Heart left ventricle (tissue), 16 donors: Measurements from ENCODE around the gene CFAP69. TPM values are rescaled to one million over a fixed set of nuclear protein-coding genes. Genes with fewer than 3 reads are reported as not detected.

Experiments used
- ATAC-seq, 4 donors: fragments of 200-7000 bp; cut with Tn5 transposase; one replicate each; pipeline ENCODE4 v1.9.1; 2020 to 2022; ENCODE audit warnings: moderate library complexity in 4 of 4, mild to moderate bottlenecking in 3 of 4, moderate number of reproducible peaks in 1 of 4
- DNase-seq, 5 donors: peaks; one replicate each; pipeline ENCODE4 v3.0.0-alpha.2; 2020
- H3K27ac ChIP-seq, 12 donors: fragments of 200-600 bp; sonication (generic) in 4 of 12; one replicate each; pipeline versions ENCODE4 v1.5.0 to v1.8.0; 2016 to 2022; ENCODE audit warnings: mild to moderate bottlenecking in 2 of 12
- H3K27me3 ChIP-seq, 9 donors: fragments of 200-600 bp; sonication (generic) in 2 of 9; one replicate each; pipeline versions ENCODE4 v1.5.1 to v1.8.0; 2016 to 2022; ENCODE audit warnings: mild to moderate bottlenecking in 3 of 9
- H3K36me3 ChIP-seq, 9 donors: fragments of 200-600 bp; sonication (generic) in 2 of 9; one replicate each; pipeline versions ENCODE4 v1.5.0 to v1.8.0; 2018 to 2022; ENCODE audit warnings: mild to moderate bottlenecking in 2 of 9
- H3K4me1 ChIP-seq, 12 donors: fragments of 200-600 bp; sonication (generic) in 4 of 12; one replicate each; pipeline versions ENCODE4 v1.5.0 to v1.8.0; 2016 to 2022; ENCODE audit warnings: mild to moderate bottlenecking in 3 of 12
- H3K4me3 ChIP-seq, 12 donors: fragments of 200-600 bp; sonication (generic) in 4 of 12; one replicate each; pipeline versions ENCODE4 v1.5.0 to v1.8.0; 2017 to 2022; ENCODE audit warnings: mild to moderate bottlenecking in 9 of 12, moderate library complexity in 4 of 12
- H3K9me3 ChIP-seq, 12 donors: fragments of 200-600 bp; sonication (generic) in 4 of 12; one replicate each; pipeline versions ENCODE4 v1.5.0 to v1.8.0; 2016 to 2022; ENCODE audit warnings: mild to moderate bottlenecking in 1 of 12
- POLR2A ChIP-seq, 2 donors: fragments of 450-650 bp; IDR thresholded peaks; one replicate each; pipeline ENCODE4 v1.6.1; 2017; ENCODE audit warnings: antibody characterized with exemption in 2 of 2, mild to moderate bottlenecking in 2 of 2, moderate library complexity in 2 of 2
- WGBS, 4 donors: extraction: QIAGEN DNeasy Blood & Tissue Kit in 2 of 4; methylation state at CpG; one replicate each; pipeline versions ENCODE4 v1.1.5 to v1.1.7; 2013 to 2018; 5-methylcytosine and 5-hydroxymethylcytosine counted together
- intact Hi-C, 10 donors: fragments of 100-400 bp; cut with DNase I; formaldehyde crosslinking; loops; one replicate each; pipeline versions ENCODE4 v1.11.1 to v1.14.2; 2022
- polyA plus RNA-seq, 2 donors: library from polyadenylated mRNA; stranded (reverse); fragments of 200-250 nt; gene quantifications; one replicate each; pipeline ENCODE4 v1.2.3, GENCODE V29; 2013
- total RNA-seq, 9 donors: library from RNA; depleted of rRNA in 2 of 9; stranded (reverse); fragments of >200 nt in 2 of 9; fragmentation: NEBNext Ultra II Directional in 3 of 9; extraction: Animal tissue kit (Norgen Biotek cat#: 25700) in 3 of 9; gene quantifications; one replicate each; pipeline versions ENCODE4 v1.1.0 to v1.2.4, GENCODE V29; 2016 to 2023
- TF ChIP-seq, protein P1 (sequence below), 12 donors: fragments of 200-600 bp; sonication (generic) in 4 of 12; IDR thresholded peaks; one replicate each; pipeline versions ENCODE4 v1.5.0 to v1.8.0; 2018 to 2022; ENCODE audit warnings: antibody characterized with exemption in 12 of 12, mild to moderate bottlenecking in 5 of 12
- donor health status: ischemic (EF 13 %, LVEDD 7.1; RV severe dilation, severe dysfunction).
- donor health status: healthy with polysubstance abuse.
- donor health status: DM: no; HTN: yes; CAD: no.
- donor health status: DM: no; HTN: no; CAD: no.
- donor health status: ischemic (EF 25% LVEDD 6.9; RV normal size, moderate dysfunction).
- donor health status: ischemic (EF 25% LVEDD 5.7; RV mildly dilated, moderate dysfunction).
- donor health status: healthy.
- donor health status: DM: yes; HTN: yes; CAD: no.
- donor health status: ischemic (EF 35%, LVEDD 5.7; RV mildly dilated, moderate dysfunction).
- donor health status: nonischemic (EF 11% LVEDD 7.7; RV severe dilation, severe dysfunction).
- donor health status: DM: yes; HTN: yes; CAD: no.
- donor health status: PGD.
- donor health status: ischemic (EF 29% LVEDD 5.4; RV normal size, mild dysfunction).
- donor health status: nonischemic (EF 23%, LVEDD 6.1; RV moderate dilation, normal function).

CFAP69 gene
- total and polyA plus RNA-seq, 11 donors: 1.0 to 4.5 (median 2.6) TPM

DNA sequence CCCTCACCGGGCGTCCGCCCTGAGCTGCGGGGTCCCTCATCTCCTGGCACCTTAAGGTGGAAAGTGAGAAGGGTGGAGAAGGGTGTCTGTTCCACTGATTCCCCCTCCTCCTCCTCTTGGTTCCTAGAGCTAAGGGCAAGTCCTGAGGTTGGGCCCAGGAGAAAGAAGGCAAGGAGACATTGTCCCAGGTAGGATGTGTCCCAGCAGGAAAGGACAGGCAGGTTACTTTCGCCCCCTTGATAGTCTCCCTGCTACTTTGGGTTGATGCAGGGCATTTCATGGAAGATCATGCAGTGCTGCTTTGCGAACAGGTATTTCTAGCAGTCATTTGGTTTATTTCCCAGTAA lies 32.9 kb upstream of the CFAP69 start:
- ATAC-seq: peak in 1 of 4 donors; percentile 23
- H3K36me3 ChIP-seq: no peaks in the 10 kb centered on the region
- H3K9me3 ChIP-seq: no peaks in the 10 kb centered on the region
- peaks cover 0 to 18% (median 5%) of the 10 kb centered on the region in 12 donors for H3K4me1 ChIP-seq
- no peak for DNase-seq
- H3K27ac ChIP-seq: peak overlapping the region in 11 of 12 donors; percentile 35 to 87 (median 75)
- intact Hi-C loops: loop anchor here in 2 of 10 donors (5.0 kb wide), 2 partner anchors 35 to 60 kb away; partner anchors contain the start of genes CFAP69 (in 1 of the 2) and STEAP1 (in 1 of the 2)
- 9 to 16% (median 15%) methylated on average over 3 to 6 of the region's 6 CpGs for WGBS, 4 donors
- peak overlapping the region; percentile 59 to 77 (median 69) for H3K4me3 ChIP-seq
- peaks cover 0 to 33% (median 0%) of the 10 kb centered on the region in 9 donors for H3K27me3 ChIP-seq
- TF ChIP-seq, protein P1, sequence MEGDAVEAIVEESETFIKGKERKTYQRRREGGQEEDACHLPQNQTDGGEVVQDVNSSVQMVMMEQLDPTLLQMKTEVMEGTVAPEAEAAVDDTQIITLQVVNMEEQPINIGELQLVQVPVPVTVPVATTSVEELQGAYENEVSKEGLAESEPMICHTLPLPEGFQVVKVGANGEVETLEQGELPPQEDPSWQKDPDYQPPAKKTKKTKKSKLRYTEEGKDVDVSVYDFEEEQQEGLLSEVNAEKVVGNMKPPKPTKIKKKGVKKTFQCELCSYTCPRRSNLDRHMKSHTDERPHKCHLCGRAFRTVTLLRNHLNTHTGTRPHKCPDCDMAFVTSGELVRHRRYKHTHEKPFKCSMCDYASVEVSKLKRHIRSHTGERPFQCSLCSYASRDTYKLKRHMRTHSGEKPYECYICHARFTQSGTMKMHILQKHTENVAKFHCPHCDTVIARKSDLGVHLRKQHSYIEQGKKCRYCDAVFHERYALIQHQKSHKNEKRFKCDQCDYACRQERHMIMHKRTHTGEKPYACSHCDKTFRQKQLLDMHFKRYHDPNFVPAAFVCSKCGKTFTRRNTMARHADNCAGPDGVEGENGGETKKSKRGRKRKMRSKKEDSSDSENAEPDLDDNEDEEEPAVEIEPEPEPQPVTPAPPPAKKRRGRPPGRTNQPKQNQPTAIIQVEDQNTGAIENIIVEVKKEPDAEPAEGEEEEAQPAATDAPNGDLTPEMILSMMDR (IDR thresholded peaks at IDR 0.05): no peak
- no peak for TF ChIP-seq POLR2A (IDR thresholded peaks at IDR 0.05)

DNA sequence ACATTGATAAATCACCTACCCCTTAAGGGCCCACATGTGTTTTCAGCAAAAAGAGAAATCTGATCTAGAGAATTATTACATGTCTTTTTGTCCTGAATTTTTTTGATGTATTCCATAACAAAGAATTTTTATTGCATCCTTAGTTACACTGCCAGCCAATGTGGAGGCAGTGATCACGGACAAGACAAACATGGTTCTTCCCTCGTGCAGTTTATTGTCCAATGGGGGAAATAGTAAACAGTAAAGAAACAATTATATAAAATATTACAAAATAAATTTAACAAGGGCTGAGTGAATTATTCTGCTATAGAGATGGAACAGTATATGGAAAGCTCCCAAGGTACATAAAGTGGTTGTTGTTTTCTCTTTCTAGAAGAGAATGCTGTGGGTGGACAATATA lies 31.5 kb upstream of the CFAP69 start:
- Histone ChIP-seq H3K4me3 (peak overlapping the region in 1 of 12 donors; percentile 77), H3K27ac (no peak overlapping the region), H3K27me3 (peaks cover 0 to 33% (median 0%) of the 10 kb centered on the region in 9 donors), H3K4me1 (peaks cover 0 to 18% (median 5%) of the 10 kb centered on the region in 12 donors), H3K36me3 (no peaks in the 10 kb centered on the region), H3K9me3 (no peaks in the 10 kb centered on the region)
- DNase-seq: no peak
- TF ChIP-seq, protein P1 (IDR thresholded peaks at IDR 0.05): no peak
- no peak for TF ChIP-seq POLR2A (IDR thresholded peaks at IDR 0.05)
- 73 to 84% (median 74%) methylated on average over 2 of the region's 2 CpGs for WGBS, 4 donors
- intact Hi-C loops: loop anchor here in 2 of 10 donors (5.0 kb wide), 2 partner anchors 34 to 61 kb away; partner anchors contain the start of genes CFAP69 (in 1 of the 2) and STEAP1 (in 1 of the 2)
- ATAC-seq: no peak

DNA sequence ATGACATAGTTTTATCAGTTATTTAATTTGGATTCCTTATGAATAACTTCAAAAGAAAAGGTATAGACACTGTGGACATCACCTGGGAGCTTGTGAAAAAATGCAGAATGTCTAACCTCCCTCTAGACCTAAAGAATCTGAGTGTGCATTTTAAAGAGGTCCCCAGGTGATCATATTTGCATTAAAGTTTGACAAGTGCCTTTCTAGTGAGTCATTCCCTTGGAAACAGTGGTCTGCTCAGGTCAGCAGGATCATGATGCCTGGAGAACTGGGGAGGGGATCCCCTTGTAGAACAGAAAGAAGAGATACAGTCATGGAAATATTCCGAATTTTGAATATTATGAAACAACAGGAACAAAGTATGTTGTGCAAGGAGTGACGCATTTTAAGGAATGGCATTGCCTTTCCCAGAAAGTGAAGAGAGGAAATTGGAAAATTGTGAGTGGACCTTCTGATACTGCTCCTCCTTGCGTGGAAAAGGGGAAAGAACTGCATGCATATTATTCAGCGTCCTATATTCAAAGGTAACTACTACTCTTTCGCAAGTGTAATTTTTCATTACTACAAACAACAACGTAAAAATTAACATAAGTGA lies 28.8 kb upstream of the CFAP69 start:
- H3K4me1 ChIP-seq: peaks cover 0 to 13% (median 1%) of the 10 kb centered on the region in 12 donors
- no peaks in the 10 kb centered on the region for H3K36me3 ChIP-seq
- ATAC-seq (no peak), DNase-seq (no peak)
- TF ChIP-seq, protein P1 (IDR thresholded peaks at IDR 0.05): no peak
- H3K27ac ChIP-seq: no peak overlapping the region
- no peaks in the 10 kb centered on the region for H3K9me3 ChIP-seq
- H3K4me3 ChIP-seq: no peak overlapping the region
- H3K27me3 ChIP-seq: peaks cover 0 to 25% (median 0%) of the 10 kb centered on the region in 9 donors
- intact Hi-C loops: no loop called here
- 72 to 85% (median 81%) methylated on average over 6 of the region's 6 CpGs for WGBS, 4 donors

DNA sequence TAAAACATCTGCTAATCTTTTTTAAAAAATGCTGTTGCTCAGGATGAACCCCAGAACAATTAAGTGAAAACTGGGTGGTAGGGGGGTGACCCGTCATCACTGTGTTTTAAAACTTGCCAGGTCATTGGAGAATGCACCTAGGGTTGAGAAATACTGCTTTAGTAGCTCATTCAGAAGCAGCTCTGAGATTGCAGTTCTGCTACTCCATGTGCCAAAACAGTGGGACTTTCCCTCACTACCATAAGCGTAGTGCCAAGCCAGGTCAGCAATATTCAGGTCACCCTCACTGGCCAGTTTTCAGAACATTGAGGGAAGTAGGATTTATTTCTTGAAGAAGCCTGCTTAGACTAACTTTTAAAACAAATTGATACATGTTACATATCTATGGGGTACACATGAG lies 28.2 kb upstream of the CFAP69 start:
- TF ChIP-seq POLR2A (IDR thresholded peaks at IDR 0.05): no peak
- TF ChIP-seq, protein P1 (IDR thresholded peaks at IDR 0.05): no peak
- Histone ChIP-seq H3K27me3 (peaks cover 0 to 19% (median 0%) of the 10 kb centered on the region in 9 donors), H3K9me3 (no peaks in the 10 kb centered on the region), H3K4me3 (no peak overlapping the region), H3K36me3 (no peaks in the 10 kb centered on the region), H3K27ac (no peak overlapping the region), H3K4me1 (peaks cover 0 to 8% (median 0%) of the 10 kb centered on the region in 12 donors)
- no peak for DNase-seq
- no peak for ATAC-seq
- intact Hi-C loops: no loop called here
- WGBS, 4 donors: 62 to 77% (median 71%) methylated on average over 2 of the region's 2 CpGs
